HEK293 (cell line): Measurements from ENCODE around the gene CAMK1G.

ENCODE experiments used
- CTCF ChIA-PET: fragments of 350-600 bp; formaldehyde crosslinking; extraction: SDS; loops from one replicate; lab custom pipeline; 2021; ENCODE audit warnings: antibody characterized with exemption; lab: Yijun Ruan, JAX
- POLR2A ChIA-PET: fragments of 300-600 bp; formaldehyde crosslinking; extraction: SDS; loops from one replicate; lab custom pipeline; 2020; ENCODE audit warnings: antibody characterized with exemption, inconsistent platforms; lab: Yijun Ruan, JAX
- H3K27ac ChIP-seq: fragments of 200-500 bp; sonication (Bioruptor generic); 2 replicates; pipeline ENCODE4 v1.5.1; 2014; ENCODE audit warnings: low read depth, low read length, control low read depth, inconsistent platforms; ENCODE audit errors: extremely low read depth
- H3K36me3 ChIP-seq, 2 experiments: fragments of 200-500 bp in 1 of 2; sonication (Bioruptor generic) in 1 of 2; 1 replicate in 1 of 2; 2 replicates in 1 of 2; pipeline ENCODE4 v1.5.1; 2014 to 2017; ENCODE audit warnings: inconsistent platforms in 2 of 2, low read length in 2 of 2; ENCODE audit not compliant: control insufficient read depth in 2 of 2, insufficient read depth in 1 of 2
- H3K4me1 ChIP-seq: fragments of 200-500 bp; sonication (Bioruptor generic); 2 replicates; pipeline ENCODE4 v1.5.1; 2014; ENCODE audit warnings: mild to moderate bottlenecking, low read length, inconsistent platforms; ENCODE audit not compliant: control insufficient read depth, insufficient read depth
- H3K4me3 ChIP-seq: 2 replicates; pipeline ENCODE4 v1.5.1; 2011; ENCODE audit warnings: low read depth, mild to moderate bottlenecking, control low read depth, low read length, moderate library complexity
- H3K9me3 ChIP-seq: fragments of 200-500 bp; sonication (Bioruptor generic); 2 replicates; pipeline ENCODE4 v1.5.1; 2014; ENCODE audit warnings: low read depth, low read length, inconsistent platforms; ENCODE audit not compliant: control insufficient read depth, insufficient read depth
- EGR2 ChIP-seq: fragments of 450-650 bp; formaldehyde crosslinking; IDR thresholded peaks from 2 replicates; pipeline ENCODE4 v1.5.1; 2016; ENCODE audit warnings: low read depth, missing biosample characterization, missing genetic modification characterization
- GLI4 ChIP-seq: fragments of 450-650 bp; formaldehyde crosslinking; IDR thresholded peaks from 2 replicates; pipeline ENCODE4 v1.5.1; 2016; ENCODE audit warnings: missing biosample characterization, missing genetic modification characterization
- KLF7 ChIP-seq: fragments of 450-650 bp; formaldehyde crosslinking; IDR thresholded peaks from 2 replicates; pipeline ENCODE4 v1.5.1; 2016; ENCODE audit warnings: missing biosample characterization, missing genetic modification characterization, borderline replicate concordance
- MYNN ChIP-seq: fragments of 450-650 bp; formaldehyde crosslinking; IDR thresholded peaks from 2 replicates; pipeline ENCODE4 v1.5.1; 2016; ENCODE audit warnings: missing biosample characterization, missing genetic modification characterization, borderline replicate concordance
- ZBTB17 ChIP-seq: fragments of 450-650 bp; formaldehyde crosslinking; IDR thresholded peaks from 2 replicates; pipeline ENCODE4 v1.5.1; 2016; ENCODE audit warnings: missing biosample characterization, missing genetic modification characterization
- ZBTB20 ChIP-seq: fragments of 450-650 bp; formaldehyde crosslinking; IDR thresholded peaks from 2 replicates; pipeline ENCODE4 v1.5.1; 2016; ENCODE audit warnings: missing biosample characterization, missing genetic modification characterization
- ZBTB21 ChIP-seq: fragments of 450-650 bp; formaldehyde crosslinking; IDR thresholded peaks from 2 replicates; pipeline ENCODE4 v1.5.1; 2017; ENCODE audit warnings: missing biosample characterization, missing genetic modification characterization
- ZFP41 ChIP-seq: fragments of 450-650 bp; formaldehyde crosslinking; IDR thresholded peaks from 2 replicates; pipeline ENCODE4 v1.5.1; 2016; ENCODE audit warnings: missing biosample characterization, missing genetic modification characterization, borderline replicate concordance
- ZNF133 ChIP-seq: fragments of 450-650 bp; formaldehyde crosslinking; IDR thresholded peaks from 2 replicates; pipeline ENCODE4 v1.5.1; 2016; ENCODE audit warnings: missing biosample characterization, missing genetic modification characterization
- ZNF169 ChIP-seq: fragments of 450-650 bp; formaldehyde crosslinking; IDR thresholded peaks from 2 replicates; pipeline ENCODE4 v1.5.1; 2016; ENCODE audit warnings: missing biosample characterization, missing genetic modification characterization
- ZNF223 ChIP-seq: fragments of 450-650 bp; formaldehyde crosslinking; IDR thresholded peaks from 2 replicates; pipeline ENCODE4 v1.5.1; 2016; ENCODE audit warnings: missing biosample characterization, missing genetic modification characterization
- ZNF274 ChIP-seq, 2 experiments: fragments of 200-500 bp in 1 of 2; fragments of 450-650 bp in 1 of 2; sonication (Bioruptor generic) in 1 of 2; formaldehyde crosslinking in 1 of 2; IDR thresholded peaks; 2 replicates each; pipeline versions ENCODE4 v1.5.1 to v1.6.1; 2014 to 2016; ENCODE audit warnings: borderline replicate concordance in 1 of 2, inconsistent platforms in 1 of 2, low read length in 1 of 2, missing biosample characterization in 1 of 2, missing genetic modification characterization in 1 of 2
- ZNF311 ChIP-seq: fragments of 450-650 bp; formaldehyde crosslinking; IDR thresholded peaks from 2 replicates; pipeline ENCODE4 v1.5.1; 2017; ENCODE audit warnings: missing biosample characterization, missing genetic modification characterization, borderline replicate concordance
- ZNF350 ChIP-seq: fragments of 450-650 bp; formaldehyde crosslinking; IDR thresholded peaks from 2 replicates; pipeline ENCODE4 v1.5.0; 2017; ENCODE audit warnings: missing biosample characterization, mild to moderate bottlenecking, missing genetic modification characterization
- ZNF366 ChIP-seq: fragments of 450-650 bp; formaldehyde crosslinking; conservative IDR thresholded peaks from 2 replicates; pipeline ENCODE4 v1.5.1; 2016; ENCODE audit warnings: missing biosample characterization, missing genetic modification characterization
- ZNF404 ChIP-seq: fragments of 450-650 bp; formaldehyde crosslinking; IDR thresholded peaks from 2 replicates; pipeline ENCODE4 v1.5.1; 2017; ENCODE audit warnings: missing biosample characterization, missing genetic modification characterization
- ZNF416 ChIP-seq: fragments of 450-650 bp; formaldehyde crosslinking; IDR thresholded peaks from 2 replicates; pipeline ENCODE4 v1.5.1; 2016; ENCODE audit warnings: missing biosample characterization, missing genetic modification characterization
- ZNF473 ChIP-seq: fragments of 450-650 bp; formaldehyde crosslinking; IDR thresholded peaks from 2 replicates; pipeline ENCODE4 v1.5.1; 2017; ENCODE audit warnings: missing biosample characterization, missing genetic modification characterization
- ZNF488 ChIP-seq: fragments of 450-650 bp; formaldehyde crosslinking; IDR thresholded peaks from 2 replicates; pipeline ENCODE4 v1.5.1; 2016; ENCODE audit warnings: missing biosample characterization, missing genetic modification characterization
- ZNF510 ChIP-seq: fragments of 450-650 bp; formaldehyde crosslinking; IDR thresholded peaks from 2 replicates; pipeline ENCODE4 v1.5.1; 2018; ENCODE audit warnings: mild to moderate bottlenecking, missing genetic modification characterization, missing biosample characterization; ENCODE audit not compliant: insufficient replicate concordance
- ZNF521 ChIP-seq: fragments of 450-650 bp; formaldehyde crosslinking; IDR thresholded peaks from 2 replicates; pipeline ENCODE4 v1.5.1; 2017; ENCODE audit warnings: missing biosample characterization, mild to moderate bottlenecking, missing genetic modification characterization
- ZNF529 ChIP-seq: fragments of 450-650 bp; formaldehyde crosslinking; IDR thresholded peaks from 2 replicates; pipeline ENCODE4 v1.5.1; 2017; ENCODE audit warnings: missing genetic modification characterization, missing biosample characterization; ENCODE audit not compliant: insufficient replicate concordance
- ZNF548 ChIP-seq: fragments of 450-650 bp; formaldehyde crosslinking; IDR thresholded peaks from 2 replicates; pipeline ENCODE4 v1.5.1; 2016; ENCODE audit warnings: missing biosample characterization, missing genetic modification characterization
- ZNF561 ChIP-seq: fragments of 450-650 bp; IDR thresholded peaks from 2 replicates; pipeline ENCODE4 v1.5.1; 2018; ENCODE audit warnings: missing biosample characterization, missing genetic modification characterization, borderline replicate concordance
- ZNF621 ChIP-seq: fragments of 450-650 bp; formaldehyde crosslinking; IDR thresholded peaks from 2 replicates; pipeline ENCODE4 v1.5.1; 2017; ENCODE audit warnings: missing biosample characterization, missing genetic modification characterization
- ZNF623 ChIP-seq: fragments of 450-650 bp; formaldehyde crosslinking; IDR thresholded peaks from 2 replicates; pipeline ENCODE4 v1.5.1; 2016; ENCODE audit warnings: missing biosample characterization, missing genetic modification characterization
- ZNF785 ChIP-seq: fragments of 450-650 bp; formaldehyde crosslinking; IDR thresholded peaks from 2 replicates; pipeline ENCODE4 v1.5.1; 2016; ENCODE audit warnings: missing biosample characterization, missing genetic modification characterization
- ZSCAN18 ChIP-seq: fragments of 450-650 bp; formaldehyde crosslinking; IDR thresholded peaks from 2 replicates; pipeline ENCODE4 v1.5.1; 2016; ENCODE audit warnings: missing biosample characterization, missing genetic modification characterization
- TF ChIP-seq, protein P1 (sequence below): fragments of 450-650 bp; formaldehyde crosslinking; IDR thresholded peaks from 2 replicates; pipeline ENCODE4 v1.5.1; 2016; ENCODE audit warnings: missing biosample characterization, missing genetic modification characterization
- TF ChIP-seq, protein P2 (sequence below): fragments of 450-650 bp; formaldehyde crosslinking; IDR thresholded peaks from 2 replicates; pipeline ENCODE4 v1.5.1; 2016; ENCODE audit warnings: missing biosample characterization, missing genetic modification characterization

CAMK1G gene

DNA sequence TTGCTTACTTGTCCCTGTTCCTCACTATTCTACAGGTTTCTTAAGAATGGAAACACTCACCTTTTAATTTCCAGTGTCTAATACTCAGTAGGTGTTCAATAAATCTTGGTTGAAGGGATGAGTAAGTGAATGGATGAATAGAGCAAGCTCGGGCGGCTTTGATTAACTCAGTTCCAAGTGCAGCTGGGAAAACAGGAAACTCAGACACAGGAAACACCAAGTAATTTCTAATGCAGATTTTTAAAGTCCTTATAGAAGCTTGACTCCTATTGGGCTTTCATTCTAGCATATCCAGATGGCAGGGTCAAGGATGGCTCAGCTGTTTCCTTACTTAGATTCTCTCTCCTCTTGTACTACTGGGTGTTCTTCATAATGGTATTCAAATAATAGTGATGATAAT, 14.0 kb downstream of the CAMK1G start:
- CTCF ChIA-PET = interaction anchor here (1.1 to 1.6 kb wide), 6 partner anchors 9 to 96 kb away, joined by 3 to 5 read pairs (median 3); no protein-coding TSS in a partner anchor
- H3K4me3 ChIP-seq = no peak overlapping the region
- no peaks in the 10 kb centered on the region for H3K36me3 ChIP-seq
- POLR2A ChIA-PET = no interaction called here
- H3K9me3 ChIP-seq = no peaks in the 10 kb centered on the region
- TF ChIP-seq ZNF548 (tag by site-specific recombination) (no peak), GLI4 (tag by site-specific recombination) (no peak), ZSCAN18 (tag by site-specific recombination) (no peak), ZNF623 (tag by site-specific recombination) (no peak), ZBTB21 (tag by site-specific recombination) (no peak), ZNF223 (tag by site-specific recombination) (no peak), ZNF311 (tag by site-specific recombination) (no peak), ZNF350 (no peak), ZNF521 (tag by site-specific recombination) (no peak), KLF7 (tag by site-specific recombination) (no peak), ZNF133 (tag by site-specific recombination) (no peak), ZNF510 (no peak)
- TF ChIP-seq, protein P1, sequence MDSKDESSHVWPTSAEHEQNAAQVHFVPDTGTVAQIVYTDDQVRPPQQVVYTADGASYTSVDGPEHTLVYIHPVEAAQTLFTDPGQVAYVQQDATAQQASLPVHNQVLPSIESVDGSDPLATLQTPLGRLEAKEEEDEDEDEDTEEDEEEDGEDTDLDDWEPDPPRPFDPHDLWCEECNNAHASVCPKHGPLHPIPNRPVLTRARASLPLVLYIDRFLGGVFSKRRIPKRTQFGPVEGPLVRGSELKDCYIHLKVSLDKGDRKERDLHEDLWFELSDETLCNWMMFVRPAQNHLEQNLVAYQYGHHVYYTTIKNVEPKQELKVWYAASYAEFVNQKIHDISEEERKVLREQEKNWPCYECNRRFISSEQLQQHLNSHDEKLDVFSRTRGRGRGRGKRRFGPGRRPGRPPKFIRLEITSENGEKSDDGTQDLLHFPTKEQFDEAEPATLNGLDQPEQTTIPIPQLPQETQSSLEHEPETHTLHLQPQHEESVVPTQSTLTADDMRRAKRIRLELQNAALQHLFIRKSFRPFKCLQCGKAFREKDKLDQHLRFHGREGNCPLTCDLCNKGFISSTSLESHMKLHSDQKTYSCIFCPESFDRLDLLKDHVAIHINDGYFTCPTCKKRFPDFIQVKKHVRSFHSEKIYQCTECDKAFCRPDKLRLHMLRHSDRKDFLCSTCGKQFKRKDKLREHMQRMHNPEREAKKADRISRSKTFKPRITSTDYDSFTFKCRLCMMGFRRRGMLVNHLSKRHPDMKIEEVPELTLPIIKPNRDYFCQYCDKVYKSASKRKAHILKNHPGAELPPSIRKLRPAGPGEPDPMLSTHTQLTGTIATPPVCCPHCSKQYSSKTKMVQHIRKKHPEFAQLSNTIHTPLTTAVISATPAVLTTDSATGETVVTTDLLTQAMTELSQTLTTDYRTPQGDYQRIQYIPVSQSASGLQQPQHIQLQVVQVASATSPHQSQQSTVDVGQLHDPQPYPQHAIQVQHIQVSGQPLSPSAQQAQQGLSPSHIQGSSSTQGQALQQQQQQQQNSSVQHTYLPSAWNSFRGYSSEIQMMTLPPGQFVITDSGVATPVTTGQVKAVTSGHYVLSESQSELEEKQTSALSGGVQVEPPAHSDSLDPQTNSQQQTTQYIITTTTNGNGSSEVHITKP (tag by site-specific recombination) = no peak
- TF ChIP-seq, protein P2, sequence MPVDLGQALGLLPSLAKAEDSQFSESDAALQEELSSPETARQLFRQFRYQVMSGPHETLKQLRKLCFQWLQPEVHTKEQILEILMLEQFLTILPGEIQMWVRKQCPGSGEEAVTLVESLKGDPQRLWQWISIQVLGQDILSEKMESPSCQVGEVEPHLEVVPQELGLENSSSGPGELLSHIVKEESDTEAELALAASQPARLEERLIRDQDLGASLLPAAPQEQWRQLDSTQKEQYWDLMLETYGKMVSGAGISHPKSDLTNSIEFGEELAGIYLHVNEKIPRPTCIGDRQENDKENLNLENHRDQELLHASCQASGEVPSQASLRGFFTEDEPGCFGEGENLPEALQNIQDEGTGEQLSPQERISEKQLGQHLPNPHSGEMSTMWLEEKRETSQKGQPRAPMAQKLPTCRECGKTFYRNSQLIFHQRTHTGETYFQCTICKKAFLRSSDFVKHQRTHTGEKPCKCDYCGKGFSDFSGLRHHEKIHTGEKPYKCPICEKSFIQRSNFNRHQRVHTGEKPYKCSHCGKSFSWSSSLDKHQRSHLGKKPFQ (tag by site-specific recombination) = no peak
- TF ChIP-seq, all 188 proteins: peak for 0
- H3K27ac ChIP-seq = no peak overlapping the region
- H3K4me1 ChIP-seq = no peaks in the 10 kb centered on the region

DNA sequence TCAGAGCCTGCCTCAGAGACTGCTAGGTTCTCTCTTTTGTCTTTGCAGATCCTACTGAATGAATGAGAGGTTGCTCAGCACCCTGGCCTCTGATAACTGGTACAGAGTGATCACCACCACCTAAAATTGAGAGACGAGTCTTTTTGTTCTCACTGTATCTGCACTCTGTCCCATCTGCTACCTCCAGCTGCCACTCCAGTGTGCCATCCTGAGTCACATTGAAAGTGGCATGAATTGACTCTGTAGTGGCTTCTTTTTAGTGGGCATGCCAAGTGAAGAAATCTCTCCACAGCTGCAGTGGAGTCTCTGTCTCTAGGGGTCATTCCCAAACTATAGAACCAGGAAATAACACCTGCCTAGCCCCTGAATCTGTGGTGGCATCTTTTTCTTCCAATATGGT, 14.7 kb downstream of the CAMK1G start:
- POLR2A ChIA-PET = no interaction called here
- H3K36me3 ChIP-seq = no peaks in the 10 kb centered on the region
- H3K4me1 ChIP-seq = no peaks in the 10 kb centered on the region
- H3K4me3 ChIP-seq = no peak overlapping the region
- H3K9me3 ChIP-seq = no peaks in the 10 kb centered on the region
- H3K27ac ChIP-seq = no peak overlapping the region
- CTCF ChIA-PET = interaction anchor here (1.1 to 1.6 kb wide), 6 partner anchors 10 to 95 kb away, joined by 3 to 5 read pairs (median 3); no protein-coding TSS in a partner anchor
- no peak for TF ChIP-seq ZNF404 (tag by site-specific recombination)
- no peak for TF ChIP-seq MYNN
- no peak for TF ChIP-seq ZNF785
- no peak for TF ChIP-seq ZNF366 (tag by site-specific recombination)
- TF ChIP-seq ZNF473 (tag by site-specific recombination) = no peak
- no peak for TF ChIP-seq ZNF488 (tag by site-specific recombination)
- no peak for TF ChIP-seq ZFP41 (tag by site-specific recombination)
- TF ChIP-seq ZNF621 (tag by site-specific recombination) = no peak
- TF ChIP-seq EGR2 (tag by site-specific recombination) = no peak
- TF ChIP-seq ZNF529 = no peak
- no peak for TF ChIP-seq ZNF416
- no peak for TF ChIP-seq ZNF561 (tag by site-specific recombination)
- TF ChIP-seq ZNF274 (IDR thresholded peaks at IDR 0.05; ENCODE audit: low read length) = no peak
- TF ChIP-seq ZNF274 (tag by site-specific recombination; IDR thresholded peaks at IDR 0.05; ENCODE audit: borderline replicate concordance) = no peak
- no peak for TF ChIP-seq ZBTB20 (tag by site-specific recombination)
- no peak for TF ChIP-seq ZBTB17 (tag by site-specific recombination)
- no peak for TF ChIP-seq ZNF169 (tag by site-specific recombination)
